ENCODE data around the gene GREM2.

GREM2 gene

DNA sequence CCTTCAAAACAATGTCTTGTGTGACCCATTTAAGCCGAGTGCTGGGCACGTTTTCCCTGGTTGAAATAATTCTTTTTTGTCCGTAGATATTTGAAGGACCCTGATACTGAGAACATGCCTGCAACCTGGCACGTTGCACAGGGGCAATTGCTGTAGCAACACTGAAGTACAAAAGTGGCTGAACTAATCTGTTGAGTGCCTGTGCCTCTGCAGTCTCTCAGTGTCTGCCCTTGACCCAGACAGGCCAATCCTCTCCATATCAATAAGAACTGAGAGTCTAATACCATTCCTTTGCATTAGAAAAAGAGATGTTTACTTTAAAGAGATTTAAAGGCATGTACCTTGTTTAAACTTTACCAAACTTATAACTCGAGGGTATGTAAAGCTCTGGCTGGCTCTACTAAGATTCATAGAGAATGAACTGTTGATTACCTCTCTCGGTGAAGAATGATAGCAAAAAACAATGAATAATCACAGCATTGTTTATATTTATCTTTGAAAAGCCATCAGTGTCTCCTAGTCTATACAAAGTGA lies 2.4 kb downstream of the GREM2 start:
- no peak for DNase-seq

DNA sequence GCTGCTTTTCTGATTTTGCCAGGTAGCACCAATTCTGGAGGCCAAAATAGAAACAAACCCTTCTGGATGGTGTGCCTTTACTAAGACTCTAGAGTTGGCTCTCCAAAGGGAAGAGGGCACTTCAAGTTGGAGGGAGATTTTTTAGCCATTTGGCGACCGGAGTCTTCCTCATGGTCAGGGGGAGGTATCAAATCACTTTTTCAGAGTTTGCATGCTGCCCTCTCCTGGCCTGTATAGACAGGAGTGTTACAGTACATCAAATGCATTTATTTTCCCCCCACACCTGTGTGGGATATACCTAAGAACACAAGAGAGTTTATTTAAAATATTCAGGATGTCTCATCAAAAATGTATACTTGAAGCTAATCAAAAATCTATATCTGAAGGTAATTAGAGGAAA lies 3.2 kb downstream of the GREM2 start:
- no peak for DNase-seq

DNA sequence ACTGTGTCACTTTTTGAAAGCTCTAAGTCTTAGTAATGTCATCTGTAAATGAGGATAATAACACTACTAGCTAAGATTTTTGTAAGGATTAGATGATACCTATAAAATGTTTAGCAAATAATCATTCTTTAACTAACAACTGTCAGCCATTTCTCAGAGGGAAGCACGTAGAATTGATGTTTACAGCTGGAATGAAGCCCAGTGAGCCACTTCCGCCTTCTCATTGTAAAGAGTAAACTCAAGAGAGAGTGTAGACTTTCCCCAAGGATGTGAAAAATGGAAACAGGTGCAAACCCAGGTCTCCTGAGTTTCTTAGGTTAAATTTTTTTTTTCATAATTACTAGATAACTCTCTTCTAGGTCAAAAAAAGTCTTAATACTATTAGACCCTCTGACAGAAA lies 4.9 kb downstream of the GREM2 start:
- DNase-seq, result no peak

DNA sequence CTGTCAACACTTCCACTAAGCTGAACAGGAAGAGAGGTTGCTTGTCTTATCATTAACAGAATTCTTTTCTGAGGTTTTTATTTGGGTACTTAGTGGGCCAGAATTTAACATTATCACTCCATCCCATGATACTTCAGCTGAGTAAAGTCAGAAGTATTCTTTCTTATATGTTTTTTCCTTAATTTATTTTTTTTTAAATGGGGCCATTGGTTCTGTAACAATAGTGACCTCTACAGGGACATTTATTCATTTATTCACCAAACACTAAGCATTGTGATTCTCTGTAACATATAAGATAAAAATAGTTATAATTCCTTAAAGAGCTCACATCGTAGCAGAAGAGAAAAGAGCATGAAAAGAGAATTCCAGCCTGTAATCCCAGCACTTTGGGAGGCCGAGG lies 9.8 kb downstream of the GREM2 start:
- no peak for DNase-seq

DNA sequence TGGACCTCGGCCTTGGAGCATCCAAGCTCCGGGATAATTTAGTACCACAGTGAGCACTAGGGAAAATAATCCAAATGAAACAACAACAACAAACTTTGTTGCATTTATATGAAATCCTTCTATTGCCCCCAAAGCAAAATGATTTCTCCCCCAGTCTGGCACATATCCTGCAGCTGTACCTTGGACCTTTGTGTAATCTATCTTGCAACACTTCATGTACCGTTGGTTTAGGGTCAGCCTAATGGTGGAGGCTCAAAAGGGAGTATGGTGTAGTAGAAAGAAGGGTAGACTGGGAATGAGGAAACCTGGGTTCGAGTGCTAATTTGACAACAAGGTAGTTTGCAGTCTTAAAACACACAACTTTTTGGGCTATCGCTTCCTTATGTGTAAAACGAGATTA lies 12.1 kb downstream of the GREM2 start:
- no peak for DNase-seq

DNA sequence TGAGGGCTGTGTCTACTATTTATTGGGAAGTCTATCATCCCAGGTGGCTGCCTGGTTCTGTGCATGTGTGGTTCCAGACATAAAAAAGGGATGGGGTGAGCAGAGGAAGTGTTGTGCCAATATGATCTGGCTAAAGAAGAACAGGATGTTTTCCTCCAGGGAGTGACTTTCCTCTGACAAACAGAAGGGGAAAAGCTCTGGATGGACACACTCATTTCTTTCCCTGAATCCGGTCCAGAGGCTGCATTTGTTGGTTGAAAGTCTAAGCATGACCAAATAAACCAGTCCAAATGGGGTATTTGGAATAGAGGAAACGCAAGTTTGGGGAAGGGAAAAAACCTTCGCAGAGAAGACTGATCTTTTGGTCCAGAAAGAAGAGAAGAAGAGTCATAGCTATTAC lies 12.7 kb downstream of the GREM2 start:
- no peak for DNase-seq

DNA sequence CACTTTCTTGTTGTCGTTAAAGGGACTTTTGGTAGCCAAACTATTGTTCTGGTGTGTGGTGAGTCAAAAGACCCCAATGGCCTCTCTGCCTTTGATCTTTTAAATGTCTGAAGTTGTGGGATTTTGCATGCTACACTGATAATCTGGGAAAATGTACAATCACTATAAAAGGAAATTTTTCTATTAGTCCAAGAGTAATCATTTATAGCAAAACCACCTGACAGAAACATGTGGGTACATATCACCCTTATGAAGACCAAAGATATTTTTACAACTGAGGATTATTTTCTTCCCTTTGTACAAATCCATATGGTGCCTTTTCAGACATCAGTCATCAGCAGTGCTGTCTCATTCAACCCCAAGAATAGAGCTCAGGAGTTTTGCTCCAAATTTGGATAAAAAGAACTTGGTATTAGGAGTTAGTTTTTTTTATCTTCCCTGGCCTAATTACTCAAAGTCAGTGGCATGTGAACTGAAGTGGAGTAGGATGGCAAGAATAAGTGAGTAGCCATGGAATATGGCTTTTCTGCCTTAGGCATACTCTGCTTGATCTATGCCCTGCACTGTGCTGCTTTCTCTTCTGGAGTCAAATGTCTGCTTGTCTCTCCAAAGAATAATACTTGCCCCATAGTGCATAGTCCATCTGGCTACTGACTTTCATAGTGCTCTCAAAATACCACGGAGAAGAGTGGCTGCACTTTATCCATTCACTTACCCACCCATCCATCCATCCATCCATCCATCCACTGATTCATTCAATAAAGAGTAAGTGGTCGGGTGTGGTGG lies 13.5 kb downstream of the GREM2 start:
- DNase-seq, result no peak

DNA sequence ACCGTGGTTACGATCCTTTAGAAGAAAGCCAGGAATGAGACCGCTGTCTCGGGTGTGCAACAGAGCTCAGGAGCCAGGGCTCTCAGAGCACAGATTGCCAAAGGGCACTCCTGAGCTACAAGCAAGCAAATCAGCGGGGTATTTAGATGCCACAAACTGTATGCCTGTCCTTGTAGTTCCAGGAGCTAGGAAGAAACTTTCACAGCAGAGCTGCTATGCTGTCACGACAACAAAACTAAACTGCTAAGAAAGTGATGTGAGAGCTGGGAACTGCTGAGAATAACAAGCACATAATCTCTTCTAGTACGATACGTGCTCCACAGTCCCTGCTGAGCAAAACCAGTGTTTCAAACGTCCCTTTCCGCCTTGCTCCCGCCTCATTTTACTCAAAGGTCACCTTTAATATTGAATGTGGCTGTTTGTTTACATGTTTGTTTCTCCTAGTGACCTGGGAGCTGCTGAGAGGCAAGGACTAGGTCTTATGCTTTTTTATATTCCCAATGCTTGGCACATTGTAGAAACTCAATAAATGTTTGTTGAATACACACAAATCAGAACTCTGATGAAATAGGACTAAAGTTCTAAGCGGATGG lies 14.7 kb downstream of the GREM2 start:
- no peak for DNase-seq

DNA sequence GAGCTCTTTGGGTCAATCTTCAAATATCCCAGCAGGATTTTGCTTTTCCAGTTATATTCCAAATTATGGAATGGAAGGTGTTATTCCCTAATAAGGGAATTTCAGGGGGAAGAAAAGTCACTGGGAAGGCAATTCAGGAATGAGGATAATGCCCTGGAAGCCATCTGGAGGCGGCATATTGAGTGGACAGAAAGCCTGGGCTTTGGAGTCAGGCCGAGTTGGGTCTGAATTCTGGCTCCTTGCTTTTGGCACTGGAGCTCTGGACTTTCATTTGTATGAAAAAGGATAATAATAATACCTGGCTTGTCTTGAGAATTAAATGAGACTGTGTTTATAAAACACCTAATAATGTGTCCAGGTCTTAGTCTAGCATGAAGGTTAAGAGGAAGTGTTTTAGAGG lies 16.5 kb downstream of the GREM2 start:
- no peak for DNase-seq

DNA sequence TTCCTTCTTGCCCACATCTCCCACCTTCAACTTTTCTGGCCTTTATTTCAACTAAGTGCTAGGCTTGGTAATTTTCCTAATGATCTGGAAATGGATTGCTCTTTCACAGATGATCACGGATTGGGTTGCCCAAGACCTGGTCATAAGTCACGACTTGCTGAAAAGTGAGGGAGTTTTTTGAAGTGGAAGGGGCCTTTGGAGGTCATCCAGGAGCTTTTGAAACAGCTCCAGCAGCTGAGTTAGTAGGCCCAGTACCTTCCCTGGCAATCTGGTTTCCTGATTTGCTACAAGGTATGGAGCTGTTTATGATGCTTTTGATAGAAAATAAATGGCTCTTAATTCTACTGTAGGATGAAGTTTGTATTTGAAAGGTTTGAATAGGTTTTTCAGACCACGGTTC lies 20.4 kb downstream of the GREM2 start:
- DNase-seq, result no peak

DNA sequence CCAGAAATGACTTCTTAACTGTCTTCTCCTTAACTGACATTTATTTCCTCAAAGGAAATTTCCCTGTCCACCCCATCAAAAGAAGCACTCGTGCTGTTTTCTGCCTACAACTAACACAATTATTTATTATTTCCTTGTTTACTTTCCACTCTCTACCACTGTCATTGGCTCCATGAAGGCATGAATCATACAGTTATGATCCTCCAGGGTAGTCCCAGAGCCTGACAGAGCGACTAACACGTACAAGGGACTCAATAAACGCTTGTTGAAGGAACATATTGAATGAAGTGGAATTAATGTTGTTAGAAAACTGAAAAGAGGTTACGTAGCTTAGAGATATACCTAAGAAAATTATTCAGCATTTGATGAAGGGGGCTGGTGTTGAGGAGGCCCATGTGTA lies 20.9 kb downstream of the GREM2 start:
- no peak for DNase-seq

DNA sequence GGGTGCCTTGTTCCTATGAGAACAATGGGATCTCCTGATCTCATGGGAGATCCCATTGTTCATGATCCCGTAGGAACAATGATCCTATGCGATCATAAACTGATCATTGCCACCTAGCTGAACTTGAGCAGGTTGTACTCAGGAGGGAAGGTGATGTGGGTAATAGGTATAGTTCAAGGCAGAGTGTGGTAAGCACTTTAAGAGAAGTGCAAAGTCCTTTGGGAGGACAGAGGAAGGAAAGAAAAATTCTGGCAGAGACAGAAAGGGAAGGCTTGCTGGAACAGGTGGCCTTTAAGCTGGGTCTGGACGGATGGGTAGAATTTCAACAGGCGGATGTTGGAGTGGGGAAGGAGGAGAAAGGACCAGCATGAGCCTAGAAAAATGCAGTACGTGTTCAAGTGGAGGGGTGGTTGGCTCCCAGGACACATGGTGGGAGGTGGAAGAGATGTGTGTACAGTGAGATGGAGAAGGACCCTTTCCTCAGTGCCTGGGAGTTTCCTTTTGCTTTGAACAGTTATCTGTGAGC lies 22.3 kb downstream of the GREM2 start:
- no peak for DNase-seq

DNA sequence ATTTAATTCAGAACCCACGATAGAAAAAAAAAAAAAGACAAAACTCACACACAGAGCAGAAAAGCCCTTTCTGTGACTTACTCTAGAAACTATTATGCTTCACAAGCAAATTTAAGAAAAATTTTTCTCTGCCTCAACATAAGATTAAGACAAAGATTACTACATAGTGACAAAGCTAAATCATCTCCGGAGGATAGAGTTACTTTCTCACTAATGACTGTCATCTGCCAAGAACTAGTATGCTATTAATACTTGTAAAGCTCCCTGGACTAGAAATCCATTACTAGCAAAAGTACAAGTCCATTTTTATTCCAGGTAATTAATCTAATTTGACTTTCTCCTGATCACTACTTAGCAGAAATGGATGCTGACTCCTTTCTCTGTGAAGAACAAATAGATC lies 25.9 kb downstream of the GREM2 start:
- DNase-seq, result no peak

DNA sequence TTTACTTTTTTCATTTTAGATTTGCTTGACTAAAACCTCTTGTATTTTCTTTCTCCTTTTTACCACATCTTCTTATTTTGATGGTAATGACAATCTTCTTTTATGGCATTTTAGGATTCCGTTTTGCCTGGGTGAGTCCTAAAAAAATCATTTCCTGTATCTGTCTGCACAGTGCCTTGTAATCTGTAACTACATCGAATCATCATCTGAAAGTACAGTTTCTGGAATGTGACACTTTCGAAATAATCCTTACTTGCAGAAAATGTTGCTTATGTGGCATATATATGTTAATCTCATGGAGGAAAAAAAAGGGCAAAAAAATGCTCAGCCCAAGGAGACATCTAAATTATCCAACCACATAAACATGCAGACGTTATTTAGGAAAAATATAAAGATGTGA lies 29.0 kb downstream of the GREM2 start:
- DNase-seq, result no peak

DNA sequence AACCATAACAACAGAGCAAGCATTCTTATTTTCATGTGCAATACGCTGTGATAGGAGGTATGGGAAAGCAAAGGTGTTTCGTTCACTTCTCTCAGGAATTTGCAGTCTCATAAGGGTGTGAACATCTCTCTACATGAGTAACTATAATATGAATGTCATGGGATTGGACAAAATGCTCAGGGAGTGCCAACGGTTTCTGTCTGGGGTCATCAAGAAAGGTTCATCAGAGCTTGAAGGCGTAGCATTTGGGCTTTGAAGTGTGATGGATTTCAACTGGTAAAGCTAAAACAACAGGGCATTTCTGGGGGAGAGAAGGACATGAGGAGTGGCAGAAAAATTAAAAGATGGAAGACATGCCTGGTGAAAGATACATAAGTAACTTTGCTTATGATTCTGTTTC lies 32.4 kb downstream of the GREM2 start:
- DNase-seq, result no peak

DNA sequence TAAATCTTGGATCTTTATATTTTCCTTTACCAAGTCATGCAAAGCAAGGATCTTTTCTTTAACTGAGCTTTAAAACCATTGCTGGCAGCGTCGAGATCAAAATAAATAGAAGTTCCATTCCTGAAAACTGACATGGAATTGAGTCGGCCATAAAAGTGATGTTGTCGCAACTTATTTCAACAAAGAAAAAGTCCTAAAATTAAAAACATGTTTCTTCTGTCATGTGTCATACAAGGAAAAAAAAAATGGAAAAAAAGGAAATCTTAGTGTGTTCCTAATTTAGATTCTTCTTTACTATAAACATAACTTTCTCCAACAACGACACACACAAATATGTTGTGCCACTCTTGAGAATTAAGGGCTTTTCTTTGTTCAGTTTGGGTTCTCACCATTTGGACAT lies 34.9 kb downstream of the GREM2 start:
- DNase-seq, result no peak

DNA sequence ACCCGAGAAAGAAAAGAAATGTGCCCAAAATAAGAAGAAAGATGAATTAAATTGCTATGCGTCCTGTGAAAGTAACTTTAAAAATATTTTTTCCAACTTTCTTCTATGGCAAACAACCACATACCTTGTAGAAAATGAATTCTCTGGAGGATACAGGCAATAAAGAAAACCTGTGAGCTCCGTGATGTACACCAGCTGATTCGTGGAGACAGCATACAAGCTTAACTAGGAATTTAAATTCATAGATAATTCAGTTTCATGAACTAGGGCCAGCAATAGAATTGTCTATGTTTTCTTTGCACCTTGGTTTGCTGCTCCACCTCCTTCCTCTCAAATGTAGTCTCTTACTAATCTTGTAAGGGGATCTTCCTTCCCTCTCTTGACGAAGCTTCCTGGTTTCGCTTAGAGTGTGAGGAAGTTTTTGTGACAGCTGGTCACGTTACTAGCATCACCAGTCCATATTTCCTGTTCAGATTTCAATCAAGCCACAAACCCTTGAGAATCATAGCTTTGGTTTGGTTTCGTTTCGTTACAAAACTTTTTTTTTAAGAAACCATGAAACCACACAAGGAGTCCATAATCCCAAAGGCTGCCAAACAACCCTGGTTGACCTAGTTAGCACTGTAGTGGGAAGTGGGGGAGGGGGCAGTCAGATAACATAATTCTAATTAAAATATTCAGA lies 35.8 kb downstream of the GREM2 start:
- peak; percentile 22 for DNase-seq

DNA sequence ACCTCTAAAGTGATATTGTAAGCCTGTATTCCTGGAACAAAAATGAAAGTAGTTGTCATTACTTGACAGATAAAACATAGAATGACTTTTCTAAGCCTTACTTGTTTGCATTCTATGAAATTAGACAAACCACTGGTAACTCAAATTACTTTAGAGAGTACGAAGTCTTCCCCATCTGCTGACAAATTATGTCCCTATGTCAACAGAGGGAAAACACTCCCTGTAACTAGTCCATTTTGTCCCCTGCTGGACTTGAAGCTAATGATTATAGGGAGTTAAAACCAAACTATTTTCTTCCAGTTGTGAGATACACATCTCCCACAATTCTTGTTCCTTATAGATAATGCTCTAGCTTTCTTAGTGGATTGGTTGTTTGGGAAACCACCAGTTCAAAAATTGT lies 39.6 kb downstream of the GREM2 start:
- DNase-seq, result no peak

DNA sequence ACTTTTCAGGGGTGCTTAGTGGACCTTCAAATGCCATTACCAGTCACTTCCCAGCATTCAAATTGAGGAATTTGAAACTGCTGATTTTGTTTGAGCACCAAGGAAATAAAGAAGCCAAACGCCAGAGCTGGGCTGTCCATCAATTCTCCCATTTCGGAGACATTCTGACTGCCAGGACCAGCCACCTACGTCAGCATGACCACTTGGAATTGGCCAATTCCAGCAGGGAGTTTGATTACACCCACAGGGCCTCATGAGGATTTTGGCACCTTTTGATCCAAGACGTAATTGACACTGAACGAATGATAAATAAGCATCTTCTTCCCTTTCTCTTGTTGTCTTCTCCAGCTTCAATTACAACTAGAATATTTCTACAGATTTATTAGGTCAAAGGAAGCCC lies 40.2 kb downstream of the GREM2 start:
- DNase-seq, result no peak

DNA sequence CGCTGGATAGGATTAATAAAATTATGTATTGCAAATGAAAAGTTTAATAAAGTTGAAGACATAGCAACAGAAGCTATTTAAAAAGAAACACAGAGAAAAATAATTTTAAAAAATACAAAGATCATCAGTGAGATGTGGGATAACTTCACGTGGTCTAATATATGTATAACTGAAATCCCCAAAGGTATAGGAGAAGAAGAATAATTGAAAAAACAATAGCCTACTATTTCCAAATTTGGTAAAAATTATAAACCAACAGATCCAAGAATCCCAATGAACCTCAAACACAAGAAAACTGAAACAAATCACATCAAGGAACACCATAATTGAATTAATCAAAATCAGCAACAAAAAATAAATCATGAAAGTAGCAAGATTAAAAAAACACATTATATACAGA lies 44.9 kb downstream of the GREM2 start:
- DNase-seq, result no peak

DNA sequence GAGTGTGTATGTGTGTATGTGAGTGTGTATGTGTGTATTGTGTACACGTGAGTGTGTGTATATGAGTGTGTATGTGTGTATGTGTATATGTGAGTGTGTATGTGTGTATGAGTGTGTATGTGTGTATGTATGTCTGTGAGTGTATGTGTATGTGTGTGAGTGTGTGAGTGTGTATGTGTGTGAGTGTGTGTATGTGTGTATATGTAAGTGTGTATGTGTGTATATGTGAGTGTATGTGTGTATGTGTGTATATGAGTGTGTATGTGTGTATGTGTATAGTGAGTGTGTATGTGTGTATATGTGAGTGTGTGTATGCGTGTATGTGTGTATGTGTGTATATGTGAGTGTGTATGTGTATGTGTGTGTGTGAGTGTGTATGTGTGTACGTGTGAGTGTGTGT lies 49.2 kb downstream of the GREM2 start:
- no peak for DNase-seq

DNA sequence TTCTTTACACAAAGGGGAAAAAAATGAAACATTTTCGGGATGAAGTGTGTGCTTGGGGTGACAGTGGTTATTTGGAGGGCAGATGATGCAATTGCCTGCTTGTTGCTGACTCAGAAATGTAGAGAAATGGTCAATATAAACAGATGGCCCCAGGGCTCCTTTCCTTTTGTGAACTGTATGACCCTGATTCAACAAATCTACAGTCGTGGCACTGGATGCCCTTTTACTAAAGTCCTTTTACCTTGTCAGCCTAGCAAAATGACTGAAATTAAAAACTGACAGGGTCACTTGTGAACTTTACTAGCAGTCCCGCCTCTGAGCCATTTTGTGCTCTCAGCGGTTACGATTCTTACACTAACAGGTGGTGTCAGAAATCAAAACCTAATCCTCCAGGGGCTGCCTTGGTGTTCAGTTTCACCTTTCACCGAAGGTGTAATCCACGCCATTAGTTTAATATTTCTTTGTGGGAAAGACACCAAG lies 49.8 kb downstream of the GREM2 start:
- no peak for DNase-seq

DNA sequence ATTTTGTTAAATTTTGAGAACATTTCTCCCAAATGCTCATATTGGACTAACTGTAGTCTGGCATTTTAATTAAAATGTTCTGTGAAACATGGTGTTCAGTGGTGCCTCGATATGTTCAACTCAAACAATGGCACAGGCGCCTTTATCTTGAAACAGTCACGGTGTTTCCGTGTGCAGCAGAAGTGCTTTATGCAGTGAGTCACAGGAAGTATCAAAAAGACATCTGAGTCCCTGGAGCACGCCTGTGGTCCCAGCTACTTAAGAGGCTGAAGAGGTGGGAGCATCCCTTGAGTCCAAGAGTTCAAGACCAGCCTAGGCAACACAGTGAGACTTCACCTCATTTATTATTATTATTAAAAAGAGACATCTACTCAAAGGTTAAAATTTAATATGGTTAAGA lies 52.2 kb downstream of the GREM2 start:
- no peak for DNase-seq

DNA sequence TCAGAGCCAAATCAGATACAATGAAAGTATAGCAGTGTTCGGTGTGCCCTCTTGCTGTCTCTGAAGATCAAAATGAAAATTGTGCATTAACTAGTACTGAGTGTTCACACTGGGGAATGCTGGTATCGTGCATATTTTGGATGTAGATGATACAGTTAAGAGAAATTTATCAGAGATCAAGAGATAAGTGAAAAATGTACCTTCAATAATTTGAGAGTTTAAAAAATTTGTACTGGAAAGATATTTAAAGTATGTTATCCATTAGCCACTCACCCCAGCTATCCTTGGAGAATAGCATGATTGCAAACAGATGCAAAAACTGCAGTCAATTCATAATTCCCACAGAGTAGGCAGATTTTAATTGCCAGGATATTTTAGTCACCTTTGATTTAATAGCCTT lies 56.4 kb downstream of the GREM2 start:
- DNase-seq, result no peak
